ENCODE results near the gene THSD4. TPM values are rescaled to one million over a fixed set of nuclear protein-coding genes. Genes with fewer than 3 reads are reported as not detected.
"Not testable (repeated sequence)": the region's sequence is repeated elsewhere in the genome, so short reads cannot be mapped to it uniquely, and the experiment has no call there.

The THSD4 gene
- total RNA-seq, 1 donor from 2014 or later: 2.5 TPM

DNA sequence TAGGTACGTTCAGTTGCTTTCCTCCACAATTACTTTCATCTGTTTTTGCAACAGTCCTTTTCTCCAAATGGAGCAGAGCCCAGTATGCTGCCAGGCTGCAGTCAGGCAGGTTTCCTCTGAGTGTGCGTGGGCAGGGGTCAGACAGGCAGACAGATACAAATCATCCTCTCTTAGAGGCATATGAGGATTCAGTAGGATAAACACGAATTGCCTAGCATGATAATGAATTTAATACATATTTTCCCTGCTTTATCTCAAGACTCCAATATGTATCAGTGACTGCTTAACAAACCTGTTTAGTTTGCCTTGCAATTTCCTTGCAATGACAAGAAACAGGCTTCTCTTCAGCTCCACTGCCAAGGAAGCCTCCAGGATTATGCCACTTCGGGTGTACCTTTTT, 554.4 kb downstream of the THSD4 start:
- Mint-ChIP-seq H3K27ac (ENCODE audit: unreplicated experiment) (no peak overlapping the region), H3K4me1 (ENCODE audit: low read depth, unreplicated experiment) (no peaks in the 10 kb centered on the region), H3K9me3 (ENCODE audit: unreplicated experiment) (peaks cover 2% of the 10 kb centered on the region), H3K4me3 (ENCODE audit: unreplicated experiment) (no peak overlapping the region), H3K36me3 (ENCODE audit: low read depth, unreplicated experiment) (no peaks in the 10 kb centered on the region), H3K27me3 (ENCODE audit: low read depth, unreplicated experiment) (peaks cover 4% of the 10 kb centered on the region)
- Histone ChIP-seq H3K4me2 (ENCODE audit: low read length) (no peak overlapping the region), H3K9me3 (ENCODE audit: insufficient read depth, low read depth, low read length) (no peaks in the 10 kb centered on the region), H3K27me3 (ENCODE audit: insufficient read depth, low read length) (no peaks in the 10 kb centered on the region), H3K4me1 (ENCODE audit: insufficient read depth, low read length) (no peaks in the 10 kb centered on the region), H3K36me3 (ENCODE audit: insufficient read depth, low read length) (no peaks in the 10 kb centered on the region), H3K9ac (ENCODE audit: low read length) (no peak overlapping the region), H2AFZ (ENCODE audit: low read depth, low read length) (no peak overlapping the region), H3K4me3 (ENCODE audit: insufficient read depth, low read depth, low read length) (no peak overlapping the region), H3K27ac (ENCODE audit: low read depth, low read length) (no peak overlapping the region), H4K20me1 (ENCODE audit: insufficient read depth, low read length) (no peaks in the 10 kb centered on the region), H3K79me2 (ENCODE audit: insufficient read depth, low read length) (no peaks in the 10 kb centered on the region)
- no peak for DNase-seq (ENCODE audit: low read depth)
- no peak for FAIRE-seq
- TF ChIP-seq, protein P1, sequence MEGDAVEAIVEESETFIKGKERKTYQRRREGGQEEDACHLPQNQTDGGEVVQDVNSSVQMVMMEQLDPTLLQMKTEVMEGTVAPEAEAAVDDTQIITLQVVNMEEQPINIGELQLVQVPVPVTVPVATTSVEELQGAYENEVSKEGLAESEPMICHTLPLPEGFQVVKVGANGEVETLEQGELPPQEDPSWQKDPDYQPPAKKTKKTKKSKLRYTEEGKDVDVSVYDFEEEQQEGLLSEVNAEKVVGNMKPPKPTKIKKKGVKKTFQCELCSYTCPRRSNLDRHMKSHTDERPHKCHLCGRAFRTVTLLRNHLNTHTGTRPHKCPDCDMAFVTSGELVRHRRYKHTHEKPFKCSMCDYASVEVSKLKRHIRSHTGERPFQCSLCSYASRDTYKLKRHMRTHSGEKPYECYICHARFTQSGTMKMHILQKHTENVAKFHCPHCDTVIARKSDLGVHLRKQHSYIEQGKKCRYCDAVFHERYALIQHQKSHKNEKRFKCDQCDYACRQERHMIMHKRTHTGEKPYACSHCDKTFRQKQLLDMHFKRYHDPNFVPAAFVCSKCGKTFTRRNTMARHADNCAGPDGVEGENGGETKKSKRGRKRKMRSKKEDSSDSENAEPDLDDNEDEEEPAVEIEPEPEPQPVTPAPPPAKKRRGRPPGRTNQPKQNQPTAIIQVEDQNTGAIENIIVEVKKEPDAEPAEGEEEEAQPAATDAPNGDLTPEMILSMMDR (IDR thresholded peaks at IDR 0.05; ENCODE audit: insufficient read depth, low read depth, low read length): no peak
- TF ChIP-seq EZH2 (IDR thresholded peaks at IDR 0.05; ENCODE audit: insufficient read depth, low read length): no peak

DNA sequence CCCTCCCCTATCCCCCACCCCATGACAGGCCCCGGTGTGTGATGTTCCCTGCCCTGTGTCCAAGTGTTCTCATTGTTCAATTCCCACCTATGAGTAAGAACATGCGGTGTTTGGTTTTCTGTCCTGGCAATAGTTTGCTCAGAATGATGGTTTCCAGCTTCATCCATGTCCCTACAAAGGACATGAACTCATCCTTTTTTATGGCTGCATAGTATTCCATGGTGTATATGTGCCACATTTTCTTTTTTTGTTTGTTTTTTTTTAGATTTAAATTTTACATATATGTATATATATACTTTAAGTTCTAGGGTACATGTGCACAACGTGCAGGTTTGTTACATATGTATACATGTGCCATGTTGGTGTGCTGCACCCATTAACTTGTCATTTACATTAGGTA, 555.0 kb downstream of the THSD4 start:
- not testable (repeated sequence) for H3K9me3 ChIP-seq (ENCODE audit: insufficient read depth, low read depth, low read length)

DNA sequence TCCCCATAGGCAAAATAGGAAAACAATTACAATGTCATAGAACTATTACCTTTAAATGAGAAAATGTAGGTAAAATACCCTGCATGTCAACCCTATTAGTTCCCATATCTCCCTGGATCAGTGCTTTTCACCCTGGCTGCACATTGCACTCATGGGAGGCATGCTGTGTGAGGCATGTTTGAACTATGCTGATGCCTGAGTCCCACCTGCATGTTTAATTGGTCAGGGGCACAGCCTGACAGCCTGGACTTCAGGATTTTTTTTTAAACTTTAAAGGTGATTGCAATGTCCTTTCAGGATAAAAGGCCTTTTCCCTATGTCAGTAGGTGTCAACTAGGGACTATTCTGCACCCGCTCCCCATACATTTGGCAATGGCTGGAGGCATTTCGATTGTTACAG, 559.1 kb downstream of the THSD4 start:
- peaks cover 9% of the 10 kb centered on the region for H3K4me1 ChIP-seq (ENCODE audit: insufficient read depth, low read length)
- no peak overlapping the region for H3K27ac ChIP-seq (ENCODE audit: low read depth, low read length)
- H3K4me1 Mint-ChIP-seq (ENCODE audit: low read depth, unreplicated experiment): peaks cover 10% of the 10 kb centered on the region
- no peak overlapping the region for H3K4me2 ChIP-seq (ENCODE audit: low read length)
- H3K79me2 ChIP-seq (ENCODE audit: insufficient read depth, low read length): no peaks in the 10 kb centered on the region
- H3K27me3 Mint-ChIP-seq (ENCODE audit: low read depth, unreplicated experiment): peaks cover 1% of the 10 kb centered on the region
- H3K4me3 ChIP-seq (ENCODE audit: insufficient read depth, low read depth, low read length): no peak overlapping the region
- H3K4me3 Mint-ChIP-seq (ENCODE audit: unreplicated experiment): no peak overlapping the region
- DNase-seq (ENCODE audit: low read depth) (no peak), FAIRE-seq (no peak)
- H2AFZ ChIP-seq (ENCODE audit: low read depth, low read length): no peak overlapping the region
- H3K36me3 Mint-ChIP-seq (ENCODE audit: low read depth, unreplicated experiment): no peaks in the 10 kb centered on the region
- H3K36me3 ChIP-seq (ENCODE audit: insufficient read depth, low read length): no peaks in the 10 kb centered on the region
- TF ChIP-seq, protein P1 (IDR thresholded peaks at IDR 0.05; ENCODE audit: insufficient read depth, low read depth, low read length): no peak
- no peak for TF ChIP-seq EZH2 (IDR thresholded peaks at IDR 0.05; ENCODE audit: insufficient read depth, low read length)
- H3K27me3 ChIP-seq (ENCODE audit: insufficient read depth, low read length): no peaks in the 10 kb centered on the region
- no peaks in the 10 kb centered on the region for H4K20me1 ChIP-seq (ENCODE audit: insufficient read depth, low read length)
- H3K27ac Mint-ChIP-seq (ENCODE audit: unreplicated experiment): no peak overlapping the region
- H3K9me3 ChIP-seq (ENCODE audit: insufficient read depth, low read depth, low read length): no peaks in the 10 kb centered on the region
- H3K9ac ChIP-seq (ENCODE audit: low read length): no peak overlapping the region
- H3K9me3 Mint-ChIP-seq (ENCODE audit: unreplicated experiment): peaks cover 2% of the 10 kb centered on the region

More for the DNA sequence above, 555.0 kb downstream of the THSD4 start:
- not testable (repeated sequence) for H3K4me1 ChIP-seq (ENCODE audit: insufficient read depth, low read length); H3K4me2 ChIP-seq (ENCODE audit: low read length); H3K27me3 Mint-ChIP-seq (ENCODE audit: low read depth, unreplicated experiment); H3K27me3 ChIP-seq (ENCODE audit: insufficient read depth, low read length); H3K27ac ChIP-seq (ENCODE audit: low read depth, low read length); H2AFZ ChIP-seq (ENCODE audit: low read depth, low read length); H3K79me2 ChIP-seq (ENCODE audit: insufficient read depth, low read length); DNase-seq (ENCODE audit: low read depth); H3K27ac Mint-ChIP-seq (ENCODE audit: unreplicated experiment); H3K36me3 ChIP-seq (ENCODE audit: insufficient read depth, low read length); H3K4me3 Mint-ChIP-seq (ENCODE audit: unreplicated experiment); H3K9me3 Mint-ChIP-seq (ENCODE audit: unreplicated experiment); H3K4me3 ChIP-seq (ENCODE audit: insufficient read depth, low read depth, low read length); H3K36me3 Mint-ChIP-seq (ENCODE audit: low read depth, unreplicated experiment); H4K20me1 ChIP-seq (ENCODE audit: insufficient read depth, low read length); H3K9ac ChIP-seq (ENCODE audit: low read length); FAIRE-seq; H3K4me1 Mint-ChIP-seq (ENCODE audit: low read depth, unreplicated experiment)
